ENCODE data around the gene MAPK1. TPM values are rescaled to one million over a fixed set of nuclear protein-coding genes. Genes with fewer than 3 reads are reported as not detected.

MAPK1 gene
- total and polyA plus RNA-seq, 11 donors, result 8.0 to 140 (median 105) TPM

DNA sequence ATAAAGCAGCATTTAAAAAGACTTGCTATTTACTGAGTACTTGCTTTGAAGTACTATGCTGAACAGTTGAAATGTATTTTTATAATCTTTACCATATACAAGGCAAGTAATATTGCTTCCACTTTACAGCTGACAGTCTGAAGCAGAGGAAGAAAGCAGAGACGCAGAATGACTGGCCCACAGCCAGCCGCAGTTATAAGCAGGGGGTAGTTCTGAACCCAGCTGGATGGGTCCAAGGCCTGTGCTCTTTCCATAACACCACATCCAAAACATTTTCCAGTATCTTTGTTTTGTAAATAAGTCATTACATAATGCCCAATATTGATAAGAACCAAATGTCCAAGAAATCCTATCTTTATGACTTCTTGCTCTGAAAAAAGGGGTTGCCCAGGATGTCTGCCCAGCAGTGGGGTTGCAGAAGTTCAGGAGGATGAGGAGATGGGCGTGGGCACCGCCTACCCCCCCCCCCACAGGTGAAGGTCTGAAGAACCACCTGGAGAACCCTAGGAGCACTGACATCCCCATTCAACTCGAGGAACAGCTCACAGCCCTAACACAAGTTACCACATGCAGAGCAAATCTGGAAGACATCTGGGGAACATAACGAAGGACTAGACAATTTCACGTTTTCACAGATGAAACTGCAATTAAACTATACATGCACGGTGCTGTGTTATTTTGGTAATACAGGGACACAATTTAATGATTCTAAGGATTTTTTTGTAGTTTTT lies 107.6 kb downstream of the MAPK1 start:
- intact Hi-C loops (cut with DNase I), result no loop called here
- Histone ChIP-seq H3K27ac (no peak overlapping the region), H3K36me3 (peaks cover 3 to 69% (median 65%) of the 10 kb centered on the region in 9 donors), H3K4me1 (peaks cover 0 to 28% (median 3%) of the 10 kb centered on the region in 12 donors), H3K27me3 (no peaks in the 10 kb centered on the region), H3K4me3 (no peak overlapping the region), H3K9me3 (no peaks in the 10 kb centered on the region)
- TF ChIP-seq, protein P1, sequence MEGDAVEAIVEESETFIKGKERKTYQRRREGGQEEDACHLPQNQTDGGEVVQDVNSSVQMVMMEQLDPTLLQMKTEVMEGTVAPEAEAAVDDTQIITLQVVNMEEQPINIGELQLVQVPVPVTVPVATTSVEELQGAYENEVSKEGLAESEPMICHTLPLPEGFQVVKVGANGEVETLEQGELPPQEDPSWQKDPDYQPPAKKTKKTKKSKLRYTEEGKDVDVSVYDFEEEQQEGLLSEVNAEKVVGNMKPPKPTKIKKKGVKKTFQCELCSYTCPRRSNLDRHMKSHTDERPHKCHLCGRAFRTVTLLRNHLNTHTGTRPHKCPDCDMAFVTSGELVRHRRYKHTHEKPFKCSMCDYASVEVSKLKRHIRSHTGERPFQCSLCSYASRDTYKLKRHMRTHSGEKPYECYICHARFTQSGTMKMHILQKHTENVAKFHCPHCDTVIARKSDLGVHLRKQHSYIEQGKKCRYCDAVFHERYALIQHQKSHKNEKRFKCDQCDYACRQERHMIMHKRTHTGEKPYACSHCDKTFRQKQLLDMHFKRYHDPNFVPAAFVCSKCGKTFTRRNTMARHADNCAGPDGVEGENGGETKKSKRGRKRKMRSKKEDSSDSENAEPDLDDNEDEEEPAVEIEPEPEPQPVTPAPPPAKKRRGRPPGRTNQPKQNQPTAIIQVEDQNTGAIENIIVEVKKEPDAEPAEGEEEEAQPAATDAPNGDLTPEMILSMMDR (IDR thresholded peaks at IDR 0.05), result no peak
- no peak for TF ChIP-seq POLR2A (IDR thresholded peaks at IDR 0.05)
- DNase-seq, result no peak
- ATAC-seq, result no peak
- WGBS, 4 donors, result 83 to 88% (median 86%) methylated on average over 8 of the region's 8 CpGs

DNA sequence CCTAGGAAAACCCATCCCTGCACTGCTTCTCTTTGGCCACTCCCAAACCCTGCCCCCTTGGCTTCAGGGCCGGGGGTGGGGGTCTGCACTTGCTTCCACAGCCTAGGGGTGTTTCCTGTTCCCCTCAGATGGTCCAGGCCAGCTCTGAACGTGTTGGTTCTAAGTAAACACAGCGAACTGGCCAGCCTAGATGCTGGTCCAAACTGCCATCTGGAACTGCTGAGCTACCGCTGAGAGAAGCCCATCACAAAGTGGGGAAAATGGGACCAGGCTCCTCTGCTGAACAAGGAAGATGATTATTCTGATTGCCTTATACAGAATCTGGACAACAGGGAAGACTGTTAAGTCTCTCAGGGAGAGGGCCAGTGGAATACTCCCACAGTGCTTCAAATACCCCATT lies 108.4 kb downstream of the MAPK1 start:
- TF ChIP-seq, protein P1 (IDR thresholded peaks at IDR 0.05), result no peak
- no peak for TF ChIP-seq POLR2A (IDR thresholded peaks at IDR 0.05)
- Histone ChIP-seq H3K27ac (no peak overlapping the region), H3K27me3 (no peaks in the 10 kb centered on the region), H3K9me3 (no peaks in the 10 kb centered on the region), H3K4me3 (no peak overlapping the region), H3K4me1 (peaks cover 0 to 27% (median 6%) of the 10 kb centered on the region in 12 donors), H3K36me3 (peaks cover 0 to 62% (median 57%) of the 10 kb centered on the region in 9 donors)
- ATAC-seq (no peak), DNase-seq (no peak)
- WGBS, 4 donors, result 72 to 96% (median 81%) methylated on average over 4 of the region's 4 CpGs
- intact Hi-C loops (cut with DNase I), result no loop called here

DNA sequence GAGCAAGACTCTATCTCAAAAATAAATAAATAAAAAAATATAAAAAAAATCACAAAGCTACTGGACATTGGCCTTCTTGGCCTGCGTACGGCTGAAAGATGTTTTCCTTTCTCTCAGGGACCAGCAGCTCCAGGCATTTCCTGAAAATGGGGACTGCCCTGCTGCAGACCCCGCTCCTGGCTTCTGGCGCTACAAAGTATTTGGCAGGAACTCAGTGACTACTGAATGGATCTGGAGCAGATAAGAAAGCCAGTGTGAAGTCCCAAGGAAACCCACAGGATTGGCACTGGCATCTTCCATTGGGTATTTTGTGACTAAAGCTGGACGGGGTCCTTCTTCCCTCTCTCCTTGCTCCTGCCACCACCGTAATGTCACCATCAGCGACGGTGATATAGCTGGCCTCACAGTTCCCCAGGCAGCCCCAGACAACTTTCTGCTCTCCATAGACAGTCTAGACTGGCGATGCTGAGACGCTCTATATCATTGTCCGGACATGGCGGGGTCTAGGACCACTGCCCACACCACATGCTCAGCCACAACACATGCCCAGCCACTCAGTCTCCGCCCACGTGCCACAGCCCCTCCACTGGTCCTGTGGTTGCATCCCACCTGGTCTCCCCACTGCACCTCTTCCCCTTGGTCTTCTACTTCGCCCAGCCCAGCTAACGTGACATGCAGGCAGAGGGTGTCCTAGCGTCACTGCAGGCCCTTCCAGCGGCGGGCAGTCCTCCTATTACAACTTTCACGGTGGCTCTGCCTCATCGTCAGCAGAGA lies 109.2 kb downstream of the MAPK1 start:
- H3K4me3 ChIP-seq, result no peak overlapping the region
- ATAC-seq (peak in 1 of 4 donors; percentile 5), DNase-seq (no peak)
- peaks cover 0 to 54% (median 49%) of the 10 kb centered on the region in 9 donors for H3K36me3 ChIP-seq
- intact Hi-C loops (cut with DNase I), result no loop called here
- WGBS, 4 donors, result 86 to 90% (median 88%) methylated on average over 21 of the region's 21 CpGs
- no peaks in the 10 kb centered on the region for H3K9me3 ChIP-seq
- TF ChIP-seq, protein P1 (IDR thresholded peaks at IDR 0.05), result no peak
- TF ChIP-seq POLR2A (IDR thresholded peaks at IDR 0.05), result no peak
- peaks cover 0 to 21% (median 6%) of the 10 kb centered on the region in 12 donors for H3K4me1 ChIP-seq
- no peak overlapping the region for H3K27ac ChIP-seq
- H3K27me3 ChIP-seq, result no peaks in the 10 kb centered on the region

DNA sequence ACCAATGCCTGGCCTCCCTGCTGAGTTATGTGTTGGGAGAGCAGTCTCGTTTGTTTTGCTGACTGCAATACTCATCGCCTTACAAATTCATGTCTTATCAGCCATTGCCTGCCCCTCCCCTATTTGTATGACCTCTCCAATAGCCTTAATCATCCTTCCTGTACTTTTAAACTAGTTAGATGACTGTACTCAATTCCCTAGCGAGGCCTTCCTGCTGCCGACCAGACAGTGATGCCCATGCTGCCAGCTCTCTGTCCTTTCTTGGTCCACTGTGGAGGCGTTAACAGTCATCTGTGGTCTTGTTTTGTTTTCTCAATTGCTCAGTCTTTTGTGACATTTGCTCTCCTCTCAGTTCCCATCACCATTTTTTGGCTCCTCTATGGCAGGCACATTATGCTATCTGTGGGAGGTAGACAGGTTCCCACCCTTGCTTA lies 111.6 kb downstream of the MAPK1 start:
- 52 to 71% (median 63%) methylated on average over 5 of the region's 5 CpGs for WGBS, 4 donors
- no peak overlapping the region for H3K27ac ChIP-seq
- no peak for DNase-seq
- no peaks in the 10 kb centered on the region for H3K27me3 ChIP-seq
- peaks cover 0 to 37% (median 25%) of the 10 kb centered on the region in 9 donors for H3K36me3 ChIP-seq
- intact Hi-C loops (cut with DNase I), result no loop called here
- H3K4me1 ChIP-seq, result peaks cover 0 to 21% (median 6%) of the 10 kb centered on the region in 12 donors
- no peak overlapping the region for H3K4me3 ChIP-seq
- peak in 2 of 4 donors; percentile 25 to 54 for ATAC-seq
- TF ChIP-seq, protein P1 (IDR thresholded peaks at IDR 0.05), result no peak
- TF ChIP-seq POLR2A (IDR thresholded peaks at IDR 0.05), result no peak
- no peaks in the 10 kb centered on the region for H3K9me3 ChIP-seq

All from heart left ventricle (tissue), 16 donors.